ENCODE results near the gene SUFU.

- TF ChIP-seq, protein P1, sequence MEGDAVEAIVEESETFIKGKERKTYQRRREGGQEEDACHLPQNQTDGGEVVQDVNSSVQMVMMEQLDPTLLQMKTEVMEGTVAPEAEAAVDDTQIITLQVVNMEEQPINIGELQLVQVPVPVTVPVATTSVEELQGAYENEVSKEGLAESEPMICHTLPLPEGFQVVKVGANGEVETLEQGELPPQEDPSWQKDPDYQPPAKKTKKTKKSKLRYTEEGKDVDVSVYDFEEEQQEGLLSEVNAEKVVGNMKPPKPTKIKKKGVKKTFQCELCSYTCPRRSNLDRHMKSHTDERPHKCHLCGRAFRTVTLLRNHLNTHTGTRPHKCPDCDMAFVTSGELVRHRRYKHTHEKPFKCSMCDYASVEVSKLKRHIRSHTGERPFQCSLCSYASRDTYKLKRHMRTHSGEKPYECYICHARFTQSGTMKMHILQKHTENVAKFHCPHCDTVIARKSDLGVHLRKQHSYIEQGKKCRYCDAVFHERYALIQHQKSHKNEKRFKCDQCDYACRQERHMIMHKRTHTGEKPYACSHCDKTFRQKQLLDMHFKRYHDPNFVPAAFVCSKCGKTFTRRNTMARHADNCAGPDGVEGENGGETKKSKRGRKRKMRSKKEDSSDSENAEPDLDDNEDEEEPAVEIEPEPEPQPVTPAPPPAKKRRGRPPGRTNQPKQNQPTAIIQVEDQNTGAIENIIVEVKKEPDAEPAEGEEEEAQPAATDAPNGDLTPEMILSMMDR (IDR thresholded peaks at IDR 0.05): no peak
- no peak for TF ChIP-seq POLR2A (IDR thresholded peaks at IDR 0.05)
These were observed 32.9 kb upstream of the SUFU start for GRCh38 chr10:102470579-102471546.
